ENCODE measurements around the gene EIF2D. TPM values are rescaled to one million over a fixed set of nuclear protein-coding genes. Genes with fewer than 3 reads are reported as not detected.
A peak's percentile ranks its signal among the peaks of the same experiment; 100 is the strongest.

The EIF2D gene
- total and polyA plus RNA-seq, 2 of the 4 experiments (the other 2 are of a cell fraction): 64.3 to 69.4 TPM

GRCh38 chr1:206588492-206588891, 23.8 kb downstream of the EIF2D start:
- H2AK9ac ChIP-seq (replicated peaks; ENCODE audit: low read depth, low read length, poor library complexity): peak overlapping the region; percentile 2
- H3K4me1 ChIP-seq (ENCODE audit: control insufficient read depth, insufficient read depth, low read length): peaks cover 14% of the 10 kb centered on the region
- peak overlapping the region; percentile 75; the same call in 1 of the 2 replicates for H3K27ac ChIP-seq (ENCODE audit: insufficient read depth, low read length)
- peaks cover 9% of the 10 kb centered on the region for H3K36me3 ChIP-seq (ENCODE audit: control insufficient read depth, insufficient read depth, low read length)
- peak overlapping the region; percentile 28 for H2BK20ac ChIP-seq (ENCODE audit: low read depth, low read length)
- ATAC-seq (ENCODE audit: low read depth) (peak; percentile 4; the same call in 1 of the 2 replicates), DNase-seq (no peak)
- dilution Hi-C loops (cut with HindIII; ENCODE audit: low sequenced_read_pairs, unreplicated experiment): no loop called here
- no peak overlapping the region for H2AFZ ChIP-seq (replicated peaks; ENCODE audit: low read length, poor library complexity)
- H3K9me3 ChIP-seq (ENCODE audit: control insufficient read depth, insufficient read depth, low read length): no peaks in the 10 kb centered on the region
- H3K27me3 ChIP-seq (ENCODE audit: control insufficient read depth, insufficient read depth, low read length): no peaks in the 10 kb centered on the region
- WGBS, 2 experiments (ENCODE audit: extremely low coverage in 2 of 2, insufficient read length in 1 of 2): 57% methylated on average over 2 of the region's 6 CpGs; no CpG with 5 or more reads in 1 of the 2 experiments
- intact Hi-C loops (cut with micrococcal nuclease): no loop called here
- ChIA-PET POLR2A (ENCODE audit: unreplicated experiment) (no interaction called here), CTCF (interaction anchor here (1.5 to 1.8 kb wide), 3 partner anchors 44 to 394 kb away, joined by 3 to 7 read pairs (median 5); no protein-coding TSS in a partner anchor)
- peak overlapping the region; percentile 7; the same call in 1 of the 2 replicates for H4K91ac ChIP-seq (ENCODE audit: insufficient read depth, low read depth, low read length)
- H3K9ac ChIP-seq (ENCODE audit: low read depth, low read length): peak overlapping the region; percentile 66; the same call in 1 of the 2 replicates
- peak overlapping the region; percentile 68 for H2AK5ac ChIP-seq (ENCODE audit: low read depth, low read length)
- BruUV-seq (replicated peaks): no TSS peak
- no peak overlapping the region for H3K4me3 ChIP-seq (ENCODE audit: insufficient read depth, low read depth, low read length)
- H3K56ac ChIP-seq (ENCODE audit: extremely low read depth, insufficient read depth, low read length): no peak overlapping the region; the same call in 1 of the 2 replicates
- in situ Hi-C loops (cut with MboI; ENCODE audit: low sequenced_read_pairs): no loop called here
- peaks cover 21% of the 10 kb centered on the region for H3K9me1 ChIP-seq (ENCODE audit: insufficient read depth, low read length)
- peak overlapping the region in 1 of 2 experiments; percentile 47; a peak in 2 of 4 replicates for H4K8ac ChIP-seq (ENCODE audit: low read depth in 2 of 2, low read length in 2 of 2)
- H3K23ac ChIP-seq (ENCODE audit: low read depth, low read length): peak overlapping the region; percentile 10; the same call in 1 of the 2 replicates
- peaks cover 0 to 13% of the 10 kb centered on the region in 2 experiments; a peak in 1 of 4 replicates for H3K79me1 ChIP-seq (ENCODE audit: low read depth in 1 of 2, low read length in 2 of 2)
- peak overlapping the region; percentile 48 for H3K14ac ChIP-seq (replicated peaks; ENCODE audit: low read depth, low read length)
- H4K20me1 ChIP-seq (ENCODE audit: insufficient read depth, low read length): 0 out of 2 replicates have a peak, but pooled peaks cover 2% of the 10 kb centered on the region
- H3K18ac ChIP-seq (ENCODE audit: low read depth, low read length): peak overlapping the region; percentile 26; the same call in 1 of the 2 replicates
- 0 out of 2 replicates have a peak overlapping the region, but pooled peaks have one; percentile 7 for H3K4me2 ChIP-seq (ENCODE audit: low read depth, low read length)
- peak overlapping the region; percentile 44 for H2BK5ac ChIP-seq (ENCODE audit: low read depth, low read length, poor library complexity, severe bottlenecking)
- H2BK120ac ChIP-seq (ENCODE audit: low read depth, low read length): peak overlapping the region; percentile 44
- TF ChIP-seq FOS (IDR thresholded peaks at IDR 0.05; ENCODE audit: low read depth, low read length) (no peak), RFX5 (IDR thresholded peaks at IDR 0.05; ENCODE audit: low read depth, low read length) (no peak), CHD1 (IDR thresholded peaks at IDR 0.05; ENCODE audit: low read depth, low read length) (no peak), RAD21 (IDR thresholded peaks at IDR 0.05; ENCODE audit: low read length) (no peak), POLR2A (IDR thresholded peaks at IDR 0.05; ENCODE audit: low read depth, low read length) (no peak), USF2 (IDR thresholded peaks at IDR 0.05; ENCODE audit: low read depth, low read length) (no peak)
- peak overlapping the region; percentile 47 for H3K4ac ChIP-seq (ENCODE audit: low read depth, low read length)
- peak overlapping the region; percentile 18; the same call in 1 of the 3 replicates for H2BK15ac ChIP-seq (ENCODE audit: low read depth, low read length)
- H4K5ac ChIP-seq (ENCODE audit: low read depth, low read length): no peak overlapping the region; the same call in 1 of the 2 replicates
